HG03159 (cell line): ENCODE data around the gene ARL4D.
"Not testable (repeated sequence)": the region's sequence is repeated elsewhere in the genome, so short reads cannot be mapped to it uniquely, and the experiment has no call there.

Source experiments
- ATAC-seq: cut with Tn5 transposase; IDR thresholded peaks from one replicate; pipeline ENCODE4 v1.9.1; 2021; ENCODE audit warnings: mild to moderate bottlenecking, moderate library complexity; ENCODE audit not compliant: unreplicated experiment

The ARL4D gene

DNA sequence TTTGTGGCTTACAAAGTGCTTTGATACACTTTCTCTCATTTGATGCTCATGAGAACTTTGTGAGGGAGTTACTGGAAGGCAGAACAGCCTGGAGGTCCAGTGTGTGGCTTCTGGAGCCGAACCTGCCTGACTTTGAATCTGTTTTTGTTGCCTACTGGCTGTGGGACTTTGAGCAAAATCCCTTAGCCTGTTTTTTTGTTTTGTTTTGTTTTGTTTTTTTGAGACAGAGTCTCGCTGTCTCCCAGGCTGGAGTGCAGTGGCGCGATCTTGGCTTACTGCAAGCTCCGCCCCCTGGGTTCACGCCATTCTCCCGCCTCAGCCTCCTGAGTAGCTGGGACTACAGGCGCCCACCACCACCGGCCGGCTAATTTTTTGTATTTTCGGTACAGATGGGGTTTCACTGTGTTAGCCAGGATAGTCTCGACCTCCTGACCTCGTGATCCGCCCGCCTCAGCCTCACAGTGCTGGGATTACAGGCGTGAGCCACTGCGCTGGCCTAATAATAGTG is 20.6 kb downstream of the ARL4D start:
- ATAC-seq: not testable (repeated sequence)

DNA sequence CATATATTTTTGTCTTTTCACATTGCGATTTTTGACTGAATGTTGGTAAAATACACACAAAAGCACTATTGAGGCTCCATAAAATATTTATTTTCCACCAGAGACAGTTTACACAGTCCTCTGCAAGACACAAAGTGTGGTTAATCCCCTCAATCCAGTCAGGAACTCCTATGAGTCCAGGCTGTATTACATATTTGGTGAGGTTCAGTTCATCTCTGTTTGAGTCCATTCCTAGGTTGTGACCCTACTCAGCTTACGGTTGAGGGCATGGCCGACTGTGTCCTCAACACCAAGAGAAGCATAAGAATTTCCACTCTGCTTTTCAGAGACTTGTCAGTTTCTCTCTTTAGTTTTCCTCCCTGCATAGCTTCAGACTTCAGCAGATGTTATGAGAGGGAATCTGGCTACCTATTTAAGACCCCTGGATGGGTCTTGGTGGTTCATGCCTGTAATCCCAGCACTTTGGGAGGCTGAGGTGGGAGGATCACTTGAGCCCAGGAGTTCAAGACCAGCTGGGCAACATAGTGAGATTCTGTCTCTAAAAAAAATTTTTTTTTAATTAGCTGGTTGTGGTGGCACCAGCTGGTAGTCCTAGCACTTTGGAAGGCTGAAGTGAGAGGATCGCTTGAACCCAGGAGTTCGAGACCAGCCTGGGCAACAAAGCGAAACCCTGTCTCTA is 25.1 kb downstream of the ARL4D start:
- no peak for ATAC-seq

DNA sequence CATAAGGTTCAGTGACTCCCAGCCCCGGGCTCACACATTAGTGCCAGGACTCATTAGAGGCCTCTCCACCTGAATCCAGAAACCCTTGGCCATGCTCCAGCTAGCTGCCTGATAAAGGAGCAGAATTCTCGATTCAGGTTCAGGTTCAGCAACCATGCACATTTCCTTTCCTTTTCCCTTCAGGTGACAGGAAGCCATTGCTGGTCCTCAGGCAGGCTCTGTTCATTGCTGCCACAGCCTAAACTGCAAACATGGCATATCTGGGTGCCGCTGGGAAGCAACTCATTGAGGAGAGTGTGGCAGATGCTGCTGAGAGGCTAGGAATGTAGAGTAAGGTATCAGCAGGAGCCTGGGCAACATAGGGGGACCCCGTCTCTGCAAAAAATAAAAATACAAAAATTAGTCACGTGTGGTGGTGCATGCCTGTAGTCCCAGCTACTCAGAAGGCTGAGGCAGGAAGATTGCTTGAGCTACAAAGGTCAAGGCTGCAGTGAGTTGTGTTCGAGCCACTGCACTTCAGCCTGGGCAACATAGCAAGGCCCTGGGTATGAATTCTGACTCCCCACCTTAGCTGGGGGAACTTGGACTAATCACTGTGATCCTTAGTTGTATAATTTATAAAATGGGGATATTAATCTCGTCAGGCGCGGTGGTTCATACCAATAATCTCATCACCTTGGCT is 28.7 kb downstream of the ARL4D start:
- no peak for ATAC-seq

DNA sequence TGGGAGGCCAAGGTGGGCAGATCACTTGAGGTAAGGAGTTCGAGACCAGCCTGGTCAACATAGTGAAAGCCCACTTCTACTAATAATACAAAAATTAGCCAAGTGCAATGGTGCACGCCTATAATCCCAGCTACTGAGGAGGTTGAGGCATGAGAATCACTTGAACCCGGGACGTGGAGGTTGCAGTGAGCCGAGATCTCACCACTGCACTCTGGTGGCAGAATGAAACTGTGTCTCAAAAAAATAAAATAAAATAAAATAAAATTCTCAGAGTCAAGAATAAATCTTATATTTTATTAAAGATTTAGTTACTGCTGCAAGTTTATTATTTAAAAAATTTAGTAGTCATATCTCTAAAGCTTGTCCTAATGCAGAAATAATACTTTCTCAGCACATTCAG is 29.7 kb downstream of the ARL4D start:
- ATAC-seq: no peak

DNA sequence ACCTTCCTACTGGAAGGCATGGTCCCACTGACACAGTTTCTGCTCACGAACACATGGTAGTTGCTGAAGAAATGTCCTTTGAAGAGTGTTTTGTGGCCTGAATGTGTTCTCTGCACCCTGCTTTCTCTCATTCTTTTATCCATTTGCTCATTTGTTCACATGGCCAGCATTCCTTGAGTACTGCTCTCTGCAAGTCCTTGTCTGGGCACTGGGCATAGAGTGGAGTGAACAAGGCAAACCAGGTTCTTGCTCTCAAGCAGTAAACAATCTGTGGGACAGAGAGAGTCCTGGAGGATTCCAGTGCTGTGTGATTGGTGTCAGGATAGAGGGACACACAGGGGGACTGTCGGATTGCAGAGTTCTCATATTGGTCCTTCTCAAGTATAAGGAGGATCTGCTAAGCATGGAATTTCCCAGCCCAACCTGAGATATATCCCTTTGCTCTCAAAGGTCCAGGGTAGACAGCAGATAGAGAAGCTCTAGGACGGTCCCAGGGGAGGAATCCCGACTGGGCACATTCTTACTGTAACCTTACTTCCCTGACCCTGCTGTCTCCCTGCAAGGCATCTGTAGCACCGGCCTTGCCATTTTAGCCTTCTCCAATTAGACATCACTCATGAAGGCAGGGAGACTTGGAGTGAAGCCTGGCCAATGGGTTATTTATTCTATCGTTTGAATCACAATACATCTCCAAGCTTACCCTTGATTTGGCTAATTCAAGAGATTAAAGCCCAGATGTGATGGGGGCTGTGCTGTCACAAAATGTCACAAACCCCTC is 32.3 kb downstream of the ARL4D start:
- no peak for ATAC-seq

DNA sequence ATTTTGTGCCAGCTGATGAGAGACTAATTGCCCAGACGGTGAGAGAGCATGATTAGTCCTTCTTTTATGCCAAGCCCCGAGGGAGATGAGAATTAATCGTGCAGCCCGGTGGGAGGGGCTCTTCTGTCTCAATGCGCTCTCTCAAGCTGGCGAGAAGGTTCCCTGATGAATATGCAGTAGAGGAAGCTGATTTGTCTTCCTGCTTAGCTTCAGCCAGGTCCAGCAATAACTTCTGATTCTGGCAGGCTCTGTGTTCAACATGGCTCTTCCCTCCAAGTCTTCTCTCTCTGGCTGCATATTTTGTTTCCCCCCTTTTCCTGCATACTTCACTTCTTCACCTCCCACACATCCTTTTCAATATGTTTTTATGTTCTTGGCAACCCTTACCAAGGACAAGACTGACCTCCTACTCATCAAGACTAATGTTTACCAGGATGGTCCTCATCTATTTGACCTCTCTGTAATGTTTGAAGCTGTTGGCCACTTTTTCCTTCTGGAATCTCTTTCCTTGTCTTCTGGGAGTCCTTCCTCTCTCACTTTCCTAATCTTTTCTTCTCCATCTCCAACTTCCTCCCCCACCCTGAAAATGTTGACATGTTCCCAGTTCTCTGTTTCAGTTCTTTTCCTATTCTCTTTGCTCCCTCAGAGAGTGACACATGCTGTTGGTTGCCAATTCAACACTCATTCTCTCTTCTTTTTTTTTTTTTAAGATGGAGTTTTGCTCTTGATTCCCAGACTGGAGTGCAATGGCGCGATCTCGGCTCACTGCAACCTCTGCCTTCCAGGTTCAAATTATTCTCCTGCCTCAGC is 33.1 kb downstream of the ARL4D start:
- ATAC-seq: no peak

DNA sequence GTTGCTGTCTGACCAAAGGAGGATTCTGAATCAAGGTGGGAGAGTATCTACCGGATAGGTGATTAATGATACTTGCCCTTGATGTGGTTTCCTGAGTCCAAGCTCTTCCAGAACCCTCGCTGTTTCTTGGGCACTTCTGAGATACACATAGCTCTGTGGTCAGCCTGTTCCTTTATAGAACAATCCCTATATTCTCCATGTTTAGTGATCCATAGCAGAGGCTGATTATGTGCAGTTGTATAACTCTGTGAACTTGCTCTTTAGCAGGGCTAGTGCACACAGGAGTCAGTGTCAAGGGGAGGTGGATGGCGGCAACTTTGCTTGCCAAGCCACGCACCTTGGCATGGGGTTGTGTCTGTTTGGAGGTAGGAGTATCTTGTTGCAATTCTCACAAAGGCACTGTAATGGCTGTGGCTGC is 36.1 kb downstream of the ARL4D start:
- no peak for ATAC-seq

- ATAC-seq: no peak
These were observed 39.0 kb downstream of the ARL4D start for GRCh38 chr17:43437756-43438155.

DNA sequence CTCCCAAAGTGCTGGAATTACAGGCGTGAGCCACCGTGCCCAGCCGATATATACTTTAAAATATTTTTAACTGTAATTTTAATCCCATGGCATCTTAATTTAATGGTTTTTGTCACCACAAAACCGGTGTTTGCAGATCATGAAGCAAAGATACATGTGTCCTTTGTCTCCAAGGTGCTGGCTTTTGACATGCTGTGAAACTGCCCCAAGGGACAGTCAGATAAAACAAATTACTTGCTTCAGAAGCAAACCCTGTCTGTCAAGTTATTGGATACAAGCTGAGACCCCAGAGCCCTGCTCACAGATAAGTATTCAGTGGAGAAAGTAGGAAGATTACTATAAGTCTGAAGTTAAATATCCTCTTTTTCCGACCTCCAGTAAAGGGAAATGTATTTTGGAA is 39.8 kb downstream of the ARL4D start:
- ATAC-seq: no peak

- no peak for ATAC-seq
These were observed 40.2 kb downstream of the ARL4D start for GRCh38 chr17:43439041-43439440.

GRCh38 chr17:43442711-43443110 is 43.9 kb downstream of the ARL4D start:
- no peak for ATAC-seq

- no peak for ATAC-seq
These were observed 44.6 kb downstream of the ARL4D start for GRCh38 chr17:43443381-43443780.

GRCh38 chr17:43444223-43445008 is 45.6 kb downstream of the ARL4D start:
- no peak for ATAC-seq

GRCh38 chr17:43445009-43445589 is 46.3 kb downstream of the ARL4D start:
- no peak for ATAC-seq

DNA sequence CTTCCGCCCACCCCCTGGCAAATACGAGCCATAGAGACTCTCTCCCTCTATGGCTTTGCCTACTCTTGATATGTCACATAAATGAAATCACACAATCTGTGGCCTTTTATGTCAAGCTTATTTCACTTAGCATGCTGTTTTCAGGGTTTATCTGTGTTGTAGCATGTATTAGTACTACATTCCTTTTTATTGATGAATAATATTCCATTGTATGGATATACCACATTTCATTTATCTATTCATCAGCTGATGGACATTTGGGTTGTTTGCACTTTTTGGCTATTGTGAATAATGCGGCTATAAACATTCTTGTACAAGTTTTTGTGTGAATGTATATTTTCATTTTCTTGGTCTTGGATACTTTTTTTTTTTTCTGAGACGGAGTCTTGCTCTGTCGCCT is 48.0 kb downstream of the ARL4D start:
- no peak for ATAC-seq

DNA sequence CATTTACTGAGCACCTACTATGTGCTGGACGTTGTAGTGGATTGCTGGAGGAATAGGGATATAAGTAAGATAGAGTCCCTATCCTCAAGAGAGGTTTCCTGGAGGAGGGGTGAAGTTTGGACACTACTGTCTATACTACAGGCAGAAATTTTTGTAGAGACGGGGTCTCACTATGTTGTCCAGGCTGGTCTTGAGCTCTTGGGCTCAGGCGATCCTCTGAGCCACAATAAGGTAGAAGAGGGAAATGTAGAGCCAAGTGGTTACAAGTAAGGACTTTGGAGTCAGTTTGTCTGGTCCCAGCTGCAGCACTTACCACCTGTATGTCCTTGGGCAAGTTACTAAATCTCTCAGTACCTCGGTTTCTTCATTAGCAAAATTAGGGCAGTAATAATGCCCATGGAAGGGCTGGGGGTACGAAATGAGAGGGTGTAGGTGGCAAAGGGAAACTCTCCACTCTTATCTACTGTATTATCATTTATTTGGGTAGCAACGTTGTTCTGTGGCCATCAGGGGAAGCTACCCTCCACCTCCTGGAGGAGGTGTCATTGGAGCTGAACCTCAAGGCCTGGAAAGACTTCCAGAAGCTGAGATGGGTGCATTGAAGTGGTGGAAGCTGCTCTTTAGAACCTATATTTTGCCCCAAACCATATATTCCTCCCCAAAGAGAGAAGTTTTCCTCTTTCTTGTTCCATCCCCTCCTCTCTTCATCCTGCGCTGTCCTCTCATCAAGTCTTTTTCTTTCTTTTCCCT is 50.1 kb downstream of the ARL4D start:
- ATAC-seq: no peak

DNA sequence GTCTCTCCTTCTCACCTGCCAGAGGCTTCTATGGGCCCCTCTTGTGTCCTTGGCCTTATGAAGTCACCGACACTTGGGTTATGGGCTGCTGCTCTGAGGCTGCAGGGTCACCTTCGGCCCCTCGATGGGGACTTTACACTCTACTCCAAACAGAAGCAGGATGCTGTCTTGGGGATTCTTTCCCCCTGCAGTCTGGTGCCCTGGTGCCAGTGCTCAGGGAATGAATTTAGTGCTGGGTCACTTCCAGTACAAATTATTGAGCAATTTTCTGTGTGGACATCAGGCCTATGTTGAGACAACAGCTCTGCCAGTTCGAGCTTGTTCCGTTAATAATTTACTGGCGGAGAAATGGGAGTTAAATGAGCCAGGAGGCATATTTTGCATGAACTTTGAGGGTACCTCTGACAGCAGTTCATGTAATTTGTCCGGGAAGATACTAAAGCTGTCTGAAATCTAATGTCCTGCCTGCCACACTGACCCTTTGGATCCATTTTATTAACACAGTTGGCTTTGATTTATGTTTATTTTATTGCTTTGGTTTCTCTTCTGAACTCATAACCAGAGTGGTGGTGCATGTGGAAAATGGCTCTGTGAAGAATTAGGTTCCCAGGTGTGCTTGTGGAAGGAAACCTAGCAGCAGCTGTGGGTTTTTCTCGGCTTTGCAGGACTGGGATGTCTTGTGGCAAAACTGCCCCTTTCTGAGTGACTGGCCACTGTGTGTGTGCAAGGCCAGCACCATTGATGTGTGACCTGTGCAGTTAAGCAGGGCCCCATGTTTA is 50.9 kb downstream of the ARL4D start:
- ATAC-seq: no peak
